IMR-90 (cell line): ENCODE results near the gene CTNNA2. TPM values are rescaled to one million over a fixed set of nuclear protein-coding genes. Genes with fewer than 3 reads are reported as not detected.

Experiments used
- ATAC-seq: fragments of 200-7000 bp; cut with Tn5 transposase; 2 replicates; pipeline ENCODE4 v1.9.1; 2020; ENCODE audit warnings: low read depth, mild to moderate bottlenecking, moderate library complexity
- BruUV-seq: library from RNA; stranded (reverse); fragments of 400-500 nt; replicated peaks from 2 replicates; lab custom pipeline; 2021; lab: Mats Ljungman, UMichigan
- CTCF ChIA-PET: fragments of 300-600 bp; formaldehyde crosslinking; extraction: SDS; loops from one replicate; lab custom pipeline; 2021; ENCODE audit warnings: antibody characterized with exemption; lab: Yijun Ruan, JAX
- POLR2A ChIA-PET: fragments of 300-600 bp; sonication (Branson Sonifier 250); formaldehyde crosslinking; loops from one replicate; lab custom pipeline; 2022; ENCODE audit warnings: antibody characterized with exemption; ENCODE audit not compliant: unreplicated experiment; lab: Charles Lee
- DNase-seq: peaks from one replicate; pipeline ENCODE4 v3.0.0; 2013
- H2AFZ ChIP-seq: replicated peaks from 2 replicates; pipeline ENCODE3; 2013; ENCODE audit warnings: low read length, mild to moderate bottlenecking; ENCODE audit not compliant: poor library complexity
- H2AK5ac ChIP-seq: 2 replicates; pipeline ENCODE4 v1.6.1; 2013; ENCODE audit warnings: low read depth, low read length, inconsistent platforms
- H2AK9ac ChIP-seq: replicated peaks from 2 replicates; pipeline ENCODE3; 2013; ENCODE audit warnings: mild to moderate bottlenecking, low read depth, low read length, moderate library complexity; ENCODE audit not compliant: poor library complexity
- H2BK120ac ChIP-seq: 2 replicates; pipeline ENCODE4 v1.6.1; 2013; ENCODE audit warnings: low read depth, low read length, inconsistent platforms
- H2BK15ac ChIP-seq: 3 replicates; pipeline ENCODE4 v1.6.1; 2013; ENCODE audit warnings: low read depth, low read length, inconsistent platforms
- H2BK20ac ChIP-seq: 2 replicates; pipeline ENCODE4 v1.6.1; 2013; ENCODE audit warnings: low read depth, mild to moderate bottlenecking, inconsistent platforms, low read length, moderate library complexity
- H2BK5ac ChIP-seq: 2 replicates; pipeline ENCODE4 v1.6.1; 2013; ENCODE audit warnings: mild to moderate bottlenecking, low read depth, low read length, inconsistent platforms; ENCODE audit not compliant: poor library complexity, severe bottlenecking
- H3K14ac ChIP-seq: replicated peaks from 2 replicates; pipeline ENCODE4 v1.6.1; 2013; ENCODE audit warnings: low read depth, low read length, inconsistent platforms
- H3K18ac ChIP-seq: 2 replicates; pipeline ENCODE4 v1.6.1; 2013; ENCODE audit warnings: low read depth, low read length, control low read depth
- H3K23ac ChIP-seq: 2 replicates; pipeline ENCODE4 v1.6.1; 2013; ENCODE audit warnings: low read depth, low read length, inconsistent platforms
- H3K27ac ChIP-seq: 2 replicates; pipeline ENCODE4 v1.5.1; 2013; ENCODE audit warnings: mild to moderate bottlenecking, control low read depth, low read length; ENCODE audit not compliant: insufficient read depth
- H3K27me3 ChIP-seq: 2 replicates; pipeline ENCODE4 v1.6.1; 2013; ENCODE audit warnings: low read length; ENCODE audit not compliant: control insufficient read depth, insufficient read depth
- H3K36me3 ChIP-seq: 2 replicates; pipeline ENCODE4 v1.6.1; 2013; ENCODE audit warnings: low read length, mixed read lengths; ENCODE audit not compliant: control insufficient read depth, insufficient read depth
- H3K4ac ChIP-seq: 2 replicates; pipeline ENCODE4 v1.6.1; 2013; ENCODE audit warnings: low read depth, low read length, inconsistent platforms
- H3K4me1 ChIP-seq: 2 replicates; pipeline ENCODE4 v1.6.1; 2013; ENCODE audit warnings: low read length, mixed read lengths; ENCODE audit not compliant: control insufficient read depth, insufficient read depth
- H3K4me2 ChIP-seq: 2 replicates; pipeline ENCODE4 v1.6.1; 2013; ENCODE audit warnings: low read depth, mild to moderate bottlenecking, control low read depth, low read length, moderate library complexity
- H3K4me3 ChIP-seq: 2 replicates; pipeline ENCODE4 v1.5.1; 2013; ENCODE audit warnings: low read depth, mild to moderate bottlenecking, control low read depth, low read length, moderate library complexity; ENCODE audit not compliant: insufficient read depth
- H3K56ac ChIP-seq: 2 replicates; pipeline ENCODE4 v1.6.1; 2013; ENCODE audit warnings: low read length, inconsistent platforms; ENCODE audit not compliant: insufficient read depth; ENCODE audit errors: extremely low read depth
- H3K79me1 ChIP-seq, 2 experiments: 2 replicates each; pipeline ENCODE4 v1.6.1; 2013; ENCODE audit warnings: low read length in 2 of 2, inconsistent platforms in 1 of 2, low read depth in 1 of 2
- H3K9ac ChIP-seq: 2 replicates; pipeline ENCODE4 v1.6.1; 2013; ENCODE audit warnings: low read depth, low read length, control low read depth
- H3K9me1 ChIP-seq: 2 replicates; pipeline ENCODE4 v1.6.1; 2013; ENCODE audit warnings: low read length, inconsistent platforms; ENCODE audit not compliant: insufficient read depth
- H3K9me3 ChIP-seq: 2 replicates; pipeline ENCODE4 v1.6.1; 2013; ENCODE audit warnings: low read length; ENCODE audit not compliant: control insufficient read depth, insufficient read depth
- H4K20me1 ChIP-seq: 2 replicates; pipeline ENCODE4 v1.6.1; 2013; ENCODE audit warnings: low read length, inconsistent platforms; ENCODE audit not compliant: insufficient read depth
- H4K5ac ChIP-seq: 2 replicates; pipeline ENCODE4 v1.6.1; 2013; ENCODE audit warnings: mild to moderate bottlenecking, low read depth, low read length, control low read depth
- H4K8ac ChIP-seq, 2 experiments: 2 replicates each; pipeline ENCODE4 v1.6.1; 2013; ENCODE audit warnings: low read depth in 2 of 2, low read length in 2 of 2, control low read depth in 1 of 2, inconsistent platforms in 1 of 2
- H4K91ac ChIP-seq: 2 replicates; pipeline ENCODE4 v1.6.1; 2013; ENCODE audit warnings: low read depth, low read length, inconsistent platforms; ENCODE audit not compliant: insufficient read depth
- CHD1 ChIP-seq: IDR thresholded peaks from 2 replicates; pipeline ENCODE4 v1.6.1; 2012; ENCODE audit warnings: low read depth, low read length, improper control_type of control experiment
- ELK1 ChIP-seq: fragments of 150-350 bp; IDR thresholded peaks from 2 replicates; pipeline ENCODE4 v1.6.1; 2016; ENCODE audit warnings: low read depth, mild to moderate bottlenecking, low read length, moderate library complexity, borderline replicate concordance
- MAFK ChIP-seq: IDR thresholded peaks from 2 replicates; pipeline ENCODE4 v1.6.1; 2012; ENCODE audit warnings: low read depth, low read length, improper control_type of control experiment
- MAZ ChIP-seq: IDR thresholded peaks from 2 replicates; pipeline ENCODE4 v1.6.1; 2012; ENCODE audit warnings: low read depth, mild to moderate bottlenecking, low read length, improper control_type of control experiment, moderate library complexity, borderline replicate concordance
- MXI1 ChIP-seq: IDR thresholded peaks from 2 replicates; pipeline ENCODE4 v1.6.1; 2012; ENCODE audit warnings: low read depth, mild to moderate bottlenecking, low read length, moderate library complexity, borderline replicate concordance
- RAD21 ChIP-seq: IDR thresholded peaks from 2 replicates; pipeline ENCODE4 v1.6.1; 2012; ENCODE audit warnings: low read length, improper control_type of control experiment
- USF2 ChIP-seq: fragments of 150-350 bp; IDR thresholded peaks from 2 replicates; pipeline ENCODE4 v1.6.1; 2017; ENCODE audit warnings: mild to moderate bottlenecking, antibody characterized with exemption, low read length, low read depth
- dilution Hi-C: fragments of 300-500 bp; cut with HindIII; formaldehyde crosslinking; loops from one replicate; pipeline ENCODE4 v1.14.3; 2018; ENCODE audit warnings: low sequenced_read_pairs; ENCODE audit not compliant: unreplicated experiment
- in situ Hi-C: fragments of 300-500 bp; cut with MboI; formaldehyde crosslinking; loops from 3 replicates; pipeline ENCODE4 v1.14.3; 2019; ENCODE audit warnings: low sequenced_read_pairs, inconsistent platforms, mixed read lengths
- intact Hi-C: fragments of 100-400 bp; cut with micrococcal nuclease; formaldehyde crosslinking; loops from 2 replicates; pipeline ENCODE4 v1.10.0; 2022
- polyA plus RNA-seq, 3 experiments: library from polyadenylated mRNA; depleted of rRNA; stranded (reverse); fragments of >200 nt; gene quantifications; 2 replicates each; pipeline ENCODE4 v1.2.3, GENCODE V29; 2012; ENCODE audit warnings: low replicate concordance in 1 of 3
- total RNA-seq: library from RNA; depleted of rRNA; stranded (reverse); fragments of >200 nt; gene quantifications from 2 replicates; pipeline ENCODE4 v1.2.3, GENCODE V29; 2012

The CTNNA2 gene
- total and polyA plus RNA-seq, 2 of the 4 experiments (the other 2 are of a cell fraction), result not detected

GRCh38 chr2:80547344-80547743, 1034.5 kb downstream of the CTNNA2 start:
- no peak overlapping the region for H3K4me3 ChIP-seq
- in situ Hi-C loops, result no loop called here
- H4K8ac ChIP-seq, result no peak overlapping the region
- no peak overlapping the region for H2BK20ac ChIP-seq
- no peaks in the 10 kb centered on the region for H3K9me3 ChIP-seq
- H4K91ac ChIP-seq, result no peak overlapping the region
- no peak overlapping the region for H2BK5ac ChIP-seq
- H3K36me3 ChIP-seq, result no peaks in the 10 kb centered on the region
- H3K4ac ChIP-seq, result no peak overlapping the region
- H3K18ac ChIP-seq, result no peak overlapping the region
- TF ChIP-seq MAFK (no peak), MXI1 (no peak), CHD1 (no peak), MAZ (no peak), RAD21 (no peak), ELK1 (no peak), USF2 (no peak)
- no TSS peak for BruUV-seq
- H2AK9ac ChIP-seq, result no peak overlapping the region
- H3K9ac ChIP-seq, result no peak overlapping the region
- H2BK15ac ChIP-seq, result no peak overlapping the region
- H3K4me1 ChIP-seq, result no peaks in the 10 kb centered on the region
- CTCF ChIA-PET, result no interaction called here
- no peak overlapping the region for H3K14ac ChIP-seq
- no peak overlapping the region for H3K23ac ChIP-seq
- no peak overlapping the region for H2AFZ ChIP-seq
- H3K27ac ChIP-seq, result no peak overlapping the region
- no peaks in the 10 kb centered on the region for H4K20me1 ChIP-seq
- ATAC-seq, result no peak
- no peak overlapping the region for H2AK5ac ChIP-seq
- no peaks in the 10 kb centered on the region for H3K79me1 ChIP-seq
- POLR2A ChIA-PET, result no interaction called here
- H4K5ac ChIP-seq, result no peak overlapping the region
- no peak overlapping the region for H3K4me2 ChIP-seq
- dilution Hi-C loops, result no loop called here
- H3K56ac ChIP-seq, result no peak overlapping the region
- no peak overlapping the region for H2BK120ac ChIP-seq
- no peak for DNase-seq
- no peaks in the 10 kb centered on the region for H3K27me3 ChIP-seq
- H3K9me1 ChIP-seq, result no peaks in the 10 kb centered on the region
- intact Hi-C loops, result no loop called here
